Thyroid gland (tissue), 4 donors: ENCODE measurements around the gene ICOS.

ENCODE experiments used
- POLR2A ChIP-seq, 2 donors: fragments of 450-650 bp; IDR thresholded peaks; one replicate each; pipeline ENCODE4 v1.6.1; 2017; ENCODE audit warnings: antibody characterized with exemption in 2 of 2, mild to moderate bottlenecking in 2 of 2, moderate library complexity in 1 of 2
- TF ChIP-seq, protein P1 (sequence below), 6 experiments: fragments of 200-600 bp in 3 of 6; fragments of 450-650 bp in 3 of 6; sonication (generic) in 3 of 6; IDR thresholded peaks; one replicate each; pipeline ENCODE4 v1.5.1; 2016 to 2019; ENCODE audit warnings: antibody characterized with exemption in 6 of 6, mild to moderate bottlenecking in 2 of 6, inconsistent platforms in 1 of 6, moderate library complexity in 1 of 6

DNA sequence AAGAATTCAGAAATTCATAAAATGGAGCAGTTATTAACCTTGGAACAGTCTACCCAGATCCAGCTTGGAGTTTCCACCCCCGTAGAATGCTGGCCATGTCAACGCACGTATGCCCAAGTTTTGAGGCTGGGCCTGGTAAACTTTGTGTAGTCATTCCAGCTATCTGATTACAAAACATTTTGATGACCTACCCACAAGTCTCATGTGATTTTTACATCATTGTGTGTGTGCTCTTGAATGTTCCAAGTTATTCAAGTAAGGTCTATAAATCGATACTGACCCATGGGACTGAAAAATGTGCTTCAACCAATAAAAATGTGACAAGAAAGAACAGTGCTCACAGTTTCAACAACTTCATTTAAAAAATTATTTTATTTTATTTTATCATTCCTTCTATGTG is 32.5 kb upstream of the ICOS start:
- TF ChIP-seq, protein P1, sequence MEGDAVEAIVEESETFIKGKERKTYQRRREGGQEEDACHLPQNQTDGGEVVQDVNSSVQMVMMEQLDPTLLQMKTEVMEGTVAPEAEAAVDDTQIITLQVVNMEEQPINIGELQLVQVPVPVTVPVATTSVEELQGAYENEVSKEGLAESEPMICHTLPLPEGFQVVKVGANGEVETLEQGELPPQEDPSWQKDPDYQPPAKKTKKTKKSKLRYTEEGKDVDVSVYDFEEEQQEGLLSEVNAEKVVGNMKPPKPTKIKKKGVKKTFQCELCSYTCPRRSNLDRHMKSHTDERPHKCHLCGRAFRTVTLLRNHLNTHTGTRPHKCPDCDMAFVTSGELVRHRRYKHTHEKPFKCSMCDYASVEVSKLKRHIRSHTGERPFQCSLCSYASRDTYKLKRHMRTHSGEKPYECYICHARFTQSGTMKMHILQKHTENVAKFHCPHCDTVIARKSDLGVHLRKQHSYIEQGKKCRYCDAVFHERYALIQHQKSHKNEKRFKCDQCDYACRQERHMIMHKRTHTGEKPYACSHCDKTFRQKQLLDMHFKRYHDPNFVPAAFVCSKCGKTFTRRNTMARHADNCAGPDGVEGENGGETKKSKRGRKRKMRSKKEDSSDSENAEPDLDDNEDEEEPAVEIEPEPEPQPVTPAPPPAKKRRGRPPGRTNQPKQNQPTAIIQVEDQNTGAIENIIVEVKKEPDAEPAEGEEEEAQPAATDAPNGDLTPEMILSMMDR (IDR thresholded peaks at IDR 0.05), result no peak
- no peak for TF ChIP-seq POLR2A (IDR thresholded peaks at IDR 0.05)
